GM21360 (cell line): ENCODE measurements around the gene SLC22A24.
"Not testable (repeated sequence)": the region's sequence is repeated elsewhere in the genome, so short reads cannot be mapped to it uniquely, and the experiment has no call there.

ENCODE experiments used
- ATAC-seq: cut with Tn5 transposase; IDR thresholded peaks from one replicate; pipeline ENCODE4 v1.9.1; 2021; ENCODE audit warnings: mild to moderate bottlenecking, moderate library complexity; ENCODE audit not compliant: unreplicated experiment

SLC22A24 gene

GRCh38 chr11:63144121-63144520, at the start of gene SLC22A24:
TSS of gene SLC22A24 (minus strand) at chr11:63144221. CDS start at chr11:63143779, 442 bp downstream.
- no peak for ATAC-seq

- no peak for ATAC-seq
These were observed 36.5 kb upstream of the SLC22A24 start for GRCh38 chr11:63180536-63180935.

GRCh38 chr11:63179432-63180041, 35.5 kb upstream of the SLC22A24 start:
- no peak for ATAC-seq

GRCh38 chr11:63177872-63178271, 33.9 kb upstream of the SLC22A24 start:
- no peak for ATAC-seq

GRCh38 chr11:63165706-63166310, 21.8 kb upstream of the SLC22A24 start:
- no peak for ATAC-seq

GRCh38 chr11:63155794-63156193, 11.8 kb upstream of the SLC22A24 start:
- no peak for ATAC-seq

- no peak for ATAC-seq
These were observed 2.6 kb upstream of the SLC22A24 start for GRCh38 chr11:63146581-63146980.

GRCh38 chr11:63142459-63142858, 1.6 kb downstream of the SLC22A24 start:
- no peak for ATAC-seq

- ATAC-seq = no peak
These were observed 10.8 kb downstream of the SLC22A24 start for GRCh38 chr11:63132985-63133775.

- no peak for ATAC-seq
These were observed 44.5 kb downstream of the SLC22A24 start for GRCh38 chr11:63099555-63099954.

- ATAC-seq = no peak
These were observed 63.3 kb downstream of the SLC22A24 start for GRCh38 chr11:63080682-63081081.

- not testable (repeated sequence) for ATAC-seq
These were observed 97.8 kb downstream of the SLC22A24 start for GRCh38 chr11:63046203-63046602.

- ATAC-seq = no peak
These were observed 101.4 kb downstream of the SLC22A24 start for GRCh38 chr11:63042596-63042995.

- ATAC-seq = no peak
These were observed 111.6 kb downstream of the SLC22A24 start for GRCh38 chr11:63032457-63032856.
